AG04450 (cell line): ENCODE results near the gene KLRK1. TPM values are rescaled to one million over a fixed set of nuclear protein-coding genes. Genes with fewer than 3 reads are reported as not detected.
"Not testable (repeated sequence)": the region's sequence is repeated elsewhere in the genome, so short reads cannot be mapped to it uniquely, and the experiment has no call there.

Experiments used
- CTCF ChIA-PET: fragments of 300-600, 350-600 bp; formaldehyde crosslinking; extraction: SDS; loops from one replicate; lab custom pipeline; 2022; ENCODE audit warnings: antibody characterized with exemption, inconsistent platforms; lab: Charles Lee
- POLR2A ChIA-PET: fragments of 350-600 bp; formaldehyde crosslinking; extraction: SDS; loops from one replicate; lab custom pipeline; 2021; ENCODE audit warnings: antibody characterized with exemption, inconsistent platforms; lab: Yijun Ruan, JAX
- DNase-seq: peaks from one replicate; pipeline ENCODE4 v3.0.0-alpha.2; 2011; ENCODE audit warnings: low read depth, low spot score
- H3K27ac ChIP-seq: one replicate; pipeline ENCODE4 v1.5.1; 2012; ENCODE audit warnings: low read depth, low read length, control low read depth
- H3K27me3 ChIP-seq: one replicate; pipeline ENCODE4 v1.6.0; 2012; ENCODE audit warnings: low read length; ENCODE audit not compliant: control insufficient read depth, insufficient read depth
- H3K4me3 ChIP-seq: 2 replicates; pipeline ENCODE4 v1.5.1; 2011; ENCODE audit warnings: mild to moderate bottlenecking, low read depth, low read length, control low read depth
- H3K9me3 ChIP-seq: 2 replicates; pipeline ENCODE4 v1.5.1; 2012; ENCODE audit warnings: low read length; ENCODE audit not compliant: control insufficient read depth, insufficient read depth
- CTCF ChIP-seq: IDR thresholded peaks from 2 replicates; pipeline ENCODE4 v1.5.1; 2011; ENCODE audit warnings: low read depth, low read length, control low read depth, inconsistent platforms
- polyA plus RNA-seq: library from polyadenylated mRNA; depleted of rRNA; stranded (reverse); fragments of >200 nt; gene quantifications from 2 replicates; pipeline ENCODE4 v1.2.3, GENCODE V29; 2011

The KLRK1 gene
- polyA plus RNA-seq, 1 experiment: not detected

GRCh38 chr12:10385166-10385613 is 4.7 kb downstream of the KLRK1 start:
- H3K27ac ChIP-seq: no peak overlapping the region
- POLR2A ChIA-PET: interaction anchor here (0.8 kb wide), 1 partner anchor 20 kb away, joined by 7 read pairs; no protein-coding TSS in a partner anchor
- no peaks in the 10 kb centered on the region for H3K9me3 ChIP-seq
- DNase-seq: no peak
- H3K4me3 ChIP-seq: no peak overlapping the region
- H3K27me3 ChIP-seq: no peaks in the 10 kb centered on the region
- no peak for TF ChIP-seq CTCF
- CTCF ChIA-PET: interaction anchor here (1.0 kb wide), 1 partner anchor 10 kb away, joined by 3 read pairs; no protein-coding TSS in a partner anchor

DNA sequence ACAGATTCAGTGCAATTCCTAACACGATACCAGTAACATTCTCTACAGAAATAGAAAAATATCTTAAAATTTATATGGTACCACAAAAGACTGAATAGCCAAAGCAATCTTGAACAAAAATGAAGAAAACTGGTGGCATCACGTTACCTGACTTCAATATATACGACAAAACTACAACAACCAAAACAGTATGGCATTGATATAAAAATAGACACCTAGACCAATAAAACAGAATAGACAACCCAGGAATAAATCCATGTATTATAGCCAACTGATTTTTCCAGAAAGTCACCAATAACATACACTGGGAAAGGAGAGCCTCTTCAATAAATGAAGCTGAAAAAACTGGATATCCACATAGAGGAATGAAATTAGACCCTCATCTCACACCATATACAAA is 5.7 kb downstream of the KLRK1 start:
- no peaks in the 10 kb centered on the region for H3K27me3 ChIP-seq
- DNase-seq: no peak
- no peaks in the 10 kb centered on the region for H3K9me3 ChIP-seq
- no peak overlapping the region for H3K4me3 ChIP-seq
- ChIA-PET POLR2A (no interaction called here), CTCF (no interaction called here)
- H3K27ac ChIP-seq: no peak overlapping the region
- TF ChIP-seq CTCF: no peak

DNA sequence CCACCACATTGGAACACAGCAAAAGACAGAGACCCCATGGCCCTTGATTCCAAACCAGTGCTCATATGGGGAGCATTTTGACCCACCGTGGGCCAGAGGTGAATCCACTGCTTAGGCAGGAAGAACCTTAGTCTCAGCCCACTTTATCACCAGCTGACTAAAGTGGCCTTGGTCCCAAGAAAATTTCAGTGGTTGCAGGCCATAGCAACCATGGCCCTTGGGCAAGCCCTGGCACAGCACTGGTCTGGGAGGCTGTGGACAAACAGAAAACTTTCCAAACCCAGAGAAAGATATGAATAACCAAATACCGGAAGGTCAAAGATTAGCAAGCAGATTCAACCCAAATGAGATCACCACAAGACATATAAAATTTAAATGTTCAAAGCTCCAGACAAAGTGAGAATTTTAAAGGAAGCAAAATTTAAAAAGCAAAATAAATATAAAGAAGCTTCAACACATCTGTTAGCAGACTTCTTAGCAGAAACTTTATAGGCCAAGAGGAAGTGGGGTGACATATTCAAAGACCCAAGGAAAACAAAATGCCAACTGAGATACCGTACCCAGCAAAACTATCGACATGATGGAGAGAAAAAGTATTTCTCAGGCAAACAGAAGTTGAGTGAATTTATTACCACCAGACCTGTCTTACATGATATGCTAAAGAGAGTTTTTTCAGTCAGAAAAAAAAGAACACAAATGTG is 7.8 kb downstream of the KLRK1 start:
- Histone ChIP-seq H3K9me3 (no peaks in the 10 kb centered on the region), H3K4me3 (no peak overlapping the region), H3K27me3 (no peaks in the 10 kb centered on the region), H3K27ac (no peak overlapping the region)
- ChIA-PET POLR2A (no interaction called here), CTCF (no interaction called here)
- TF ChIP-seq CTCF: no peak
- no peak for DNase-seq

GRCh38 chr12:10378737-10379136 is 11.1 kb downstream of the KLRK1 start:
- H3K9me3 ChIP-seq, POLR2A ChIA-PET, H3K27ac ChIP-seq, H3K4me3 ChIP-seq, CTCF ChIA-PET, DNase-seq, H3K27me3 ChIP-seq: not testable (repeated sequence)

DNA sequence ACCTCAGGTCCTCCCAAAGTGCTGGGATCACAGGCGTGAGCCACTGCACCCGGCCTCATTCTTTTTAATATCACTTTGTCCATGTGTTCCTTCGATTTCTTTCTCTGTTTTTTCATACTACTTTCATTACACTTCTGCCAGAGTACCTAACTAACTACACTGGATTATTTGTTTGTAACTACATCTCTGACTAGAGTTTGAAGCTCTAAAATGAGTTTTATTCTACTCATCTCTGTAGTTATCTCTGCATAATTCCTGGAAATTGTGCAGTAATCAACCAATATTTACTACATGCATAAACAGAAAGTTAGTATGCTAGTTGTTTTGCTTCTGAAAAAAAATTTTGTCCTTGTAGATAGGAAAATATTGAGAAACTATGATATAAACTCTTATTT is 15.2 kb downstream of the KLRK1 start:
- ChIA-PET CTCF (interaction anchor here (1.5 kb wide), 1 partner anchor 11 kb away, joined by 3 read pairs; no protein-coding TSS in a partner anchor), POLR2A (no interaction called here)
- DNase-seq: no peak

More for the DNA sequence above, 15.2 kb downstream of the KLRK1 start:
- H3K4me3 ChIP-seq: no peak overlapping the region
- H3K27ac ChIP-seq: no peak overlapping the region
- no peak for TF ChIP-seq CTCF
- H3K9me3 ChIP-seq: no peaks in the 10 kb centered on the region
- no peaks in the 10 kb centered on the region for H3K27me3 ChIP-seq
